Lung (tissue), 12 donors: ENCODE data around the gene SCCPDH. TPM values are rescaled to one million over a fixed set of nuclear protein-coding genes. Genes with fewer than 3 reads are reported as not detected.
"Not testable (repeated sequence)": the region's sequence is repeated elsewhere in the genome, so short reads cannot be mapped to it uniquely, and the experiment has no call there.

Experiments
- ATAC-seq: fragments of 200-7000 bp; cut with Tn5 transposase; one replicate; pipeline ENCODE4 v1.9.1; 2020; ENCODE audit warnings: moderate number of reproducible peaks; ENCODE audit not compliant: insufficient read depth, low FRiP score
- DNase-seq, 3 donors: peaks; one replicate each; pipeline ENCODE4 v3.0.0-alpha.2; 2013 to 2017
- H3K27ac ChIP-seq, 2 donors: one replicate each; pipeline ENCODE4 v1.5.1; 2013; ENCODE audit warnings: mild to moderate bottlenecking in 2 of 2, moderate library complexity in 2 of 2, control low read depth in 1 of 2, inconsistent platforms in 1 of 2, low read depth in 1 of 2, low read length in 1 of 2
- H3K27me3 ChIP-seq, 3 donors: one replicate each; pipeline ENCODE4 v1.5.1; 2013; ENCODE audit warnings: low read length in 2 of 3; ENCODE audit not compliant: control insufficient read depth in 3 of 3, insufficient read depth in 3 of 3
- H3K36me3 ChIP-seq, 4 donors: one replicate each; pipeline ENCODE4 v1.5.1; 2013; ENCODE audit warnings: low read length in 4 of 4, mild to moderate bottlenecking in 1 of 4, moderate library complexity in 1 of 4; ENCODE audit not compliant: control insufficient read depth in 4 of 4, insufficient read depth in 4 of 4
- H3K4me1 ChIP-seq, 5 donors: one replicate each; pipeline ENCODE4 v1.5.1; 2013; ENCODE audit warnings: low read length in 5 of 5, mild to moderate bottlenecking in 2 of 5, moderate library complexity in 1 of 5; ENCODE audit not compliant: control insufficient read depth in 5 of 5, insufficient read depth in 5 of 5
- H3K4me3 ChIP-seq: one replicate; pipeline ENCODE4 v1.5.1; 2013; ENCODE audit warnings: mild to moderate bottlenecking, control low read depth, moderate library complexity
- H3K9ac ChIP-seq, 2 donors: one replicate each; pipeline ENCODE4 v1.5.1; 2013; ENCODE audit warnings: low read length in 2 of 2, control low read depth in 1 of 2; ENCODE audit not compliant: insufficient read depth in 1 of 2
- H3K9me3 ChIP-seq, 4 donors: one replicate each; pipeline ENCODE4 v1.5.1; 2013; ENCODE audit warnings: low read length in 3 of 4, mild to moderate bottlenecking in 1 of 4, moderate library complexity in 1 of 4; ENCODE audit not compliant: control insufficient read depth in 4 of 4, insufficient read depth in 3 of 4
- WGBS, 2 donors: extraction: QIAGEN DNeasy Blood & Tissue Kit; methylation state at CpG; one replicate each; pipeline ENCODE4 v1.1.7; 2013; 5-methylcytosine and 5-hydroxymethylcytosine counted together
- polyA plus RNA-seq, 2 donors: library from polyadenylated mRNA; stranded (reverse); fragments of 200-250 nt; gene quantifications; one replicate each; pipeline ENCODE4 v1.2.1, GENCODE V29; 2013
- total RNA-seq, 2 donors: library from RNA; depleted of rRNA in 1 of 2; stranded (reverse); fragments of >200 nt in 1 of 2; gene quantifications; one replicate each; pipeline ENCODE4 v1.2.1, GENCODE V29; 2014 to 2021
- TF ChIP-seq, protein P1 (sequence below): IDR thresholded peaks from 2 replicates; pipeline ENCODE4 v1.5.1; 2012; ENCODE audit warnings: mild to moderate bottlenecking; ENCODE audit errors: control extremely low read depth, extremely low read depth
- donor health status: control.
- donor health status: control.
- donor health status: Bipolar disorder and iron deficiency.
- donor health status: healthy.
- donor health status: DM: yes; HTN: yes; CAD: no.

SCCPDH gene
- total and polyA plus RNA-seq, 4 donors, result 14.2 to 34.0 (median 24.8) TPM

DNA sequence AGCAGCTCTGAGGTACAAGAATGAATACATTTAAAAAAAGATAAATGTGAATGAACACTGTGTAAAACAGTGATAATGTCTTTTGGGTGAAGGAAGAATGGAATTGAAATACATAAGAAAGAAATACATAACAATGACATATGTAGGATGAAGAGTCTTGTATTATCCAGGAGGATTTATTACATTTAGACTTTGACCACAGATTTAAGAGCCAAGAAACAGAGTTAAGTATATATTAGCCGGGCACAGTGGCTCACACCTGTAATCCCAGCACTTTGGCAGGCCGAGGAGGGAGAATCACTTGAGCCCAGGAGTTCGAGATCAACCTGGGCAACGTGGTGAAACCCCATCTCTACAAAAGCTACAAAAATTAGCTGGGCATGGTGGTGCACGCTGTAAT, 79.7 kb downstream of the SCCPDH start:
- ATAC-seq (no peak), DNase-seq (no peak)
- no peak overlapping the region for H3K27ac ChIP-seq
- peaks cover 0 to 3% (median 0%) of the 10 kb centered on the region in 3 donors for H3K27me3 ChIP-seq
- H3K36me3 ChIP-seq, result no peaks in the 10 kb centered on the region
- no peak overlapping the region for H3K4me3 ChIP-seq
- WGBS, 2 donors, result 90 to 95% methylated on average over 5 of the region's 5 CpGs
- TF ChIP-seq, protein P1, sequence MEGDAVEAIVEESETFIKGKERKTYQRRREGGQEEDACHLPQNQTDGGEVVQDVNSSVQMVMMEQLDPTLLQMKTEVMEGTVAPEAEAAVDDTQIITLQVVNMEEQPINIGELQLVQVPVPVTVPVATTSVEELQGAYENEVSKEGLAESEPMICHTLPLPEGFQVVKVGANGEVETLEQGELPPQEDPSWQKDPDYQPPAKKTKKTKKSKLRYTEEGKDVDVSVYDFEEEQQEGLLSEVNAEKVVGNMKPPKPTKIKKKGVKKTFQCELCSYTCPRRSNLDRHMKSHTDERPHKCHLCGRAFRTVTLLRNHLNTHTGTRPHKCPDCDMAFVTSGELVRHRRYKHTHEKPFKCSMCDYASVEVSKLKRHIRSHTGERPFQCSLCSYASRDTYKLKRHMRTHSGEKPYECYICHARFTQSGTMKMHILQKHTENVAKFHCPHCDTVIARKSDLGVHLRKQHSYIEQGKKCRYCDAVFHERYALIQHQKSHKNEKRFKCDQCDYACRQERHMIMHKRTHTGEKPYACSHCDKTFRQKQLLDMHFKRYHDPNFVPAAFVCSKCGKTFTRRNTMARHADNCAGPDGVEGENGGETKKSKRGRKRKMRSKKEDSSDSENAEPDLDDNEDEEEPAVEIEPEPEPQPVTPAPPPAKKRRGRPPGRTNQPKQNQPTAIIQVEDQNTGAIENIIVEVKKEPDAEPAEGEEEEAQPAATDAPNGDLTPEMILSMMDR, result no peak
- H3K9ac ChIP-seq, result no peak overlapping the region
- peaks cover 0 to 8% (median 0%) of the 10 kb centered on the region in 5 donors for H3K4me1 ChIP-seq
- H3K9me3 ChIP-seq, result no peaks in the 10 kb centered on the region

DNA sequence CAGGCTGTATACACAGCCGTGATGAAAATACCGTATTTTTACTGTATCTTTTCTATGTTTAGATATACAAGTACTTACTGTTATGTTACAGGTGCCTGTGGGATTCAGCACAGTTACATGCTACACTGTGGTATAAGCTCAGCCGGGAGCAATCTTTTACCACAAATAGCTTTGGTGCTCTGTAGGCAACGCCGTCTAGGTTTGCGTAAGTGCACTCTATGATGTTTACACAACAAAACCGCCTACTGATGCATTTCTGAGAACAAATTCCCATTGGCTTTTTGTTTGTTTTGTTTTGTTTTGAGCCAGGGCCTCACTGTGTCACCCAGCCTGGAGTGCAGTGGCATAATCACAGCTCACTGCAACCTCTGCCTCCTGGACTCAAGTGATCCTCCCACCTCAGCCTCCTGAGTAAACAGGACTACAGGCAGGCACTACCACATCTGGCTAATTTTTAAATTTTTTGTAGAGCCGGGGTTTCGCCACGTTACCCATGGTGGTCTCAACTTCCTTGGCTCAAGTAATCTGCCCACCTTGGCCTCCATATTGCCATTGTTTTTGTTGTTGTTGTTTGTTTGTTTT, 81.0 kb downstream of the SCCPDH start:
- Histone ChIP-seq H3K27ac (no peak overlapping the region), H3K4me1 (peaks cover 0 to 8% (median 0%) of the 10 kb centered on the region in 5 donors), H3K27me3 (peaks cover 0 to 3% (median 0%) of the 10 kb centered on the region in 3 donors), H3K4me3 (no peak overlapping the region), H3K36me3 (no peaks in the 10 kb centered on the region), H3K9ac (no peak overlapping the region), H3K9me3 (no peaks in the 10 kb centered on the region)
- ATAC-seq (no peak), DNase-seq (no peak)
- TF ChIP-seq, protein P1, result no peak
- WGBS, 2 donors, result 73 to 77% methylated on average over 10 of the region's 10 CpGs

DNA sequence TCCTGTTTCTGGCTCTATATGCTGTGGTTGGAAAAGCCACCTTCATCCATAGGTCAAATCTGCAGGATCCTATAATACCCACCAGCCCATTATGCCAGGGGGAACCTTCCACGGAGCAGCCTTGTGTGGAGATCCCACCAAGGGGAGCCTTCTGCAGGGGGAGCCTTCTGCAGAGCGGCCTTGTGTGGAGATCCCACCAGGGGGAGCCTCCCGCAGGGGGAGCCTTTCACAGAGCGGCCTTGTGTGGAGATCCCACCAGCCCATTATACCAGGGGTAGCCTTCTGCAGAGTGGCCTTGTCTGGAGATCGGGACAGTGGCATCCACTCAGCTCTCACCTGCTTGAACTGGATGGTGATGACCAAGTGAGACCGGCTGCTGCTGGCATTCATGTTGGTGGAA, 85.3 kb downstream of the SCCPDH start:
- H3K9me3 ChIP-seq, result peaks cover 0 to 3% (median 0%) of the 10 kb centered on the region in 4 donors
- H3K9ac ChIP-seq, result no peak overlapping the region
- H3K27me3 ChIP-seq, result peaks cover 0 to 1% (median 0%) of the 10 kb centered on the region in 3 donors
- H3K4me3 ChIP-seq, result no peak overlapping the region
- no peaks in the 10 kb centered on the region for H3K36me3 ChIP-seq
- H3K4me1 ChIP-seq, result no peaks in the 10 kb centered on the region
- WGBS, 2 donors, result 92 to 96% methylated on average over 5 to 6 of the region's 6 CpGs
- DNase-seq (no peak), ATAC-seq (no peak)
- TF ChIP-seq, protein P1, result no peak
- no peak overlapping the region for H3K27ac ChIP-seq

DNA sequence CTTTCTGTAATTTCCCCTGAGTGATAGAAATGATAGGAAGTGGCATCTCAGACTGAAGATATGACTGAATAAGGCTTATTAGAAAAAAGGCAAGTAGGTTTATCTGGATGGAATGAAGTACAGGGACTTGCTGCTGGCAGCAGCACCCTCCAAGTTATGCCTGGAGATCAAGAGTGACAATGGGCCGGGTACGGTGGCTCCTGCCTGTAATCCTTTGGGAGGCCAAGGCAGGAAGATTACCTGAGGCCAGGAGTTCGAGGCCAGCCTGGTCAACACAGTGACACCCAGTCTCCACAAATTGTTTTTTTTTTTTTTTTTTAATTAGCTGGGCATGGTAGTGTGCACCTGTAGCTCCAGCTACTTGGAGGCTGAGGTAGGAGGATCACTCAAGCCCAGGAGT, 87.8 kb downstream of the SCCPDH start:
- no peaks in the 10 kb centered on the region for H3K4me1 ChIP-seq
- no peak for ATAC-seq
- no peak overlapping the region for H3K27ac ChIP-seq
- no peak overlapping the region for H3K4me3 ChIP-seq
- peaks cover 0 to 3% (median 0%) of the 10 kb centered on the region in 4 donors for H3K9me3 ChIP-seq
- 88 to 94% methylated on average over 3 of the region's 3 CpGs for WGBS, 2 donors
- no peaks in the 10 kb centered on the region for H3K27me3 ChIP-seq
- H3K36me3 ChIP-seq, result no peaks in the 10 kb centered on the region
- TF ChIP-seq, protein P1, result no peak
- DNase-seq, result no peak
- no peak overlapping the region for H3K9ac ChIP-seq

- not testable (repeated sequence) for H3K9me3 ChIP-seq, H3K4me1 ChIP-seq, H3K4me3 ChIP-seq, H3K27me3 ChIP-seq, ATAC-seq, H3K27ac ChIP-seq, H3K36me3 ChIP-seq, DNase-seq, H3K9ac ChIP-seq
- WGBS, 2 donors, result 85 to 95% methylated on average over 4 of the region's 4 CpGs
Measured at GRCh38 chr1:246813325-246813724, 89.1 kb downstream of the SCCPDH start.
